A673 (cell line): ENCODE results near the gene SEMA4A.
"Not testable (repeated sequence)": the region's sequence is repeated elsewhere in the genome, so short reads cannot be mapped to it uniquely, and the experiment has no call there.

Experiments used
- CTCF ChIP-seq: fragments of 300-800, 200-600 bp; sonication (generic); conservative IDR thresholded peaks from 2 replicates; pipeline ENCODE4 v1.5.1; 2017; ENCODE audit warnings: low read depth, mild to moderate bottlenecking, antibody characterized with exemption, low read length, moderate library complexity, mixed read lengths
- EZH2 ChIP-seq: fragments of 200-600 bp; sonication (generic); IDR thresholded peaks from 2 replicates; pipeline ENCODE4 v1.6.1; 2017; ENCODE audit warnings: borderline replicate concordance, low read depth, mild to moderate bottlenecking, mixed read lengths, antibody characterized with exemption, low read length; ENCODE audit not compliant: poor library complexity, severe bottlenecking

- not testable (repeated sequence) for TF ChIP-seq CTCF, EZH2
These were observed 27.8 kb upstream of the SEMA4A start for GRCh38 chr1:156125544-156125943.
